A549 (cell line): ENCODE data around the gene SYCE3.

Source experiments
- FOSL2 ChIP-seq, 2 experiments: fragments of 450-650 bp in 1 of 2; fragments of >200 bp in 1 of 2; sonication (Bioruptor Twin) in 1 of 2; formaldehyde crosslinking; IDR thresholded peaks; 2 replicates each; pipeline versions ENCODE4 v1.5.0 to v1.6.1; 2016 to 2020; ENCODE audit warnings: mild to moderate bottlenecking in 1 of 2, moderate library complexity in 1 of 2
- PHF8 ChIP-seq: fragments of 200-600 bp; sonication (generic); IDR thresholded peaks from 2 replicates; pipeline ENCODE4 v1.6.1; 2016; ENCODE audit warnings: low read depth, mild to moderate bottlenecking, antibody characterized with exemption, moderate library complexity, borderline replicate concordance
- POLR2A ChIP-seq: IDR thresholded peaks from 2 replicates; pipeline ENCODE4 v1.6.1; 2012; ENCODE audit warnings: mild to moderate bottlenecking, low read length
- ZFP36 ChIP-seq: fragments of 450-650 bp; IDR thresholded peaks from 2 replicates; pipeline ENCODE4 v1.6.1; 2014; ENCODE audit warnings: borderline replicate concordance; ENCODE audit not compliant: partially characterized antibody
- ZSCAN20 ChIP-seq: fragments of 250-450 bp; sonication (Bioruptor Pico); IDR thresholded peaks from 2 replicates; pipeline ENCODE4 v1.8.0; 2022; ENCODE audit warnings: mild to moderate bottlenecking, moderate library complexity
- TF ChIP-seq, protein P1 (sequence below): fragments of >200 bp; sonication (Bioruptor Twin); formaldehyde crosslinking; IDR thresholded peaks from 3 replicates; pipeline ENCODE4 v1.5.1; 2016

DNA sequence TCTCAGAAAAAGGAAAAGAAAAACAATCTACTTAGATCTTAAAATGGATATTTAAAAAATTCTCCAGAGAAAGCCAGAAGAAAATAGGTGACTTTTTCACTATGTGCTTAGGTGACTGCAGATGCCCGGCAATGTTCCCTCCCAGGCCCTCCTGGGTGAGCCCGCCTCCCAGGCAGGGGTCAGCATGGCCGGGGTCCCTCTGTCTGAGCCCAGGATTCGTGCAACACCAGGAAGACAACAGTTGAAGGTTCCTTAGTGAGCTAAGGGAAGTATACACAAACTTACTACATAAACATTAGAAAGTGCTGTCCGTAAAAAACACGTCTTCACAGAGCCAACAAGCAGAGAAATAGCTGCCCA, 49.4 kb upstream of the SYCE3 start:
- TF ChIP-seq, protein P1, sequence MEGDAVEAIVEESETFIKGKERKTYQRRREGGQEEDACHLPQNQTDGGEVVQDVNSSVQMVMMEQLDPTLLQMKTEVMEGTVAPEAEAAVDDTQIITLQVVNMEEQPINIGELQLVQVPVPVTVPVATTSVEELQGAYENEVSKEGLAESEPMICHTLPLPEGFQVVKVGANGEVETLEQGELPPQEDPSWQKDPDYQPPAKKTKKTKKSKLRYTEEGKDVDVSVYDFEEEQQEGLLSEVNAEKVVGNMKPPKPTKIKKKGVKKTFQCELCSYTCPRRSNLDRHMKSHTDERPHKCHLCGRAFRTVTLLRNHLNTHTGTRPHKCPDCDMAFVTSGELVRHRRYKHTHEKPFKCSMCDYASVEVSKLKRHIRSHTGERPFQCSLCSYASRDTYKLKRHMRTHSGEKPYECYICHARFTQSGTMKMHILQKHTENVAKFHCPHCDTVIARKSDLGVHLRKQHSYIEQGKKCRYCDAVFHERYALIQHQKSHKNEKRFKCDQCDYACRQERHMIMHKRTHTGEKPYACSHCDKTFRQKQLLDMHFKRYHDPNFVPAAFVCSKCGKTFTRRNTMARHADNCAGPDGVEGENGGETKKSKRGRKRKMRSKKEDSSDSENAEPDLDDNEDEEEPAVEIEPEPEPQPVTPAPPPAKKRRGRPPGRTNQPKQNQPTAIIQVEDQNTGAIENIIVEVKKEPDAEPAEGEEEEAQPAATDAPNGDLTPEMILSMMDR = no peak
- TF ChIP-seq POLR2A (no peak), PHF8 (no peak), ZSCAN20 (CRISPR knock-in tag) (no peak), ZFP36 (no peak), FOSL2 (IDR thresholded peaks at IDR 0.05) (no peak), FOSL2 (CRISPR knock-in tag; IDR thresholded peaks at IDR 0.05) (no peak)
